Measurements from ENCODE around the gene KLK15. TPM values are rescaled to one million over a fixed set of nuclear protein-coding genes. Genes with fewer than 3 reads are reported as not detected.

Gene KLK15
- total and polyA plus RNA-seq, 7 donors = not detected

- no peaks in the 10 kb centered on the region for H3K36me3 ChIP-seq (ENCODE audit: insufficient read depth in 1 of 2, low read depth in 1 of 2)
- H3K4me3 ChIP-seq = no peak overlapping the region
- DNase-seq (no peak), ATAC-seq (no peak)
- no peak overlapping the region for H3K27ac ChIP-seq
- no peaks in the 10 kb centered on the region for H3K4me1 ChIP-seq
- H3K9me3 ChIP-seq = no peaks in the 10 kb centered on the region
- intact Hi-C loops (cut with DNase I) = no loop called here
- peaks cover 0 to 36% (median 8%) of the 10 kb centered on the region in 3 donors for H3K27me3 ChIP-seq (ENCODE audit: insufficient read depth in 3 of 3, low read length in 2 of 3)
- WGBS, 3 donors = 54 to 61% (median 61%) methylated on average over 10 of the region's 10 CpGs
- TF ChIP-seq CTCF (IDR thresholded peaks at IDR 0.05) = no peak
Observed at GRCh38 chr19:50837300-50837699, 3.9 kb upstream of the KLK15 start.

GRCh38 chr19:50836543-50837195 is 3.3 kb upstream of the KLK15 start:
- Histone ChIP-seq H3K9me3 (no peaks in the 10 kb centered on the region), H3K27me3 (ENCODE audit: insufficient read depth in 3 of 3, low read length in 2 of 3) (peaks cover 0 to 36% (median 8%) of the 10 kb centered on the region in 3 donors), H3K4me3 (no peak overlapping the region), H3K27ac (no peak overlapping the region), H3K36me3 (ENCODE audit: insufficient read depth in 1 of 2, low read depth in 1 of 2) (no peaks in the 10 kb centered on the region), H3K4me1 (no peaks in the 10 kb centered on the region)
- ATAC-seq (no peak), DNase-seq (peak in 1 of 2 donors; percentile 30)
- 27 to 46% (median 34%) methylated on average over 15 to 19 of the region's 19 CpGs for WGBS, 3 donors
- intact Hi-C loops (cut with DNase I) = no loop called here
- no peak for TF ChIP-seq CTCF (IDR thresholded peaks at IDR 0.05)

GRCh38 chr19:50835785-50836542 is 2.6 kb upstream of the KLK15 start:
- Histone ChIP-seq H3K9me3 (no peaks in the 10 kb centered on the region), H3K4me3 (peak overlapping the region; percentile 65), H3K27me3 (ENCODE audit: insufficient read depth in 3 of 3, low read length in 2 of 3) (peaks cover 0 to 40% (median 8%) of the 10 kb centered on the region in 3 donors), H3K4me1 (no peaks in the 10 kb centered on the region), H3K27ac (no peak overlapping the region), H3K36me3 (ENCODE audit: insufficient read depth in 1 of 2, low read depth in 1 of 2) (no peaks in the 10 kb centered on the region)
- DNase-seq (peak; percentile 59 to 61), ATAC-seq (peak; percentile 36 to 75 (median 56))
- WGBS, 3 donors = 2% methylated on average over 37 to 67 of the region's 67 CpGs
- intact Hi-C loops (cut with DNase I) = no loop called here
- no peak for TF ChIP-seq CTCF (IDR thresholded peaks at IDR 0.05)

GRCh38 chr19:50835103-50835784 is 1.9 kb upstream of the KLK15 start:
- ATAC-seq = no peak
- no peak overlapping the region for H3K27ac ChIP-seq
- peaks cover 0 to 41% (median 8%) of the 10 kb centered on the region in 3 donors for H3K27me3 ChIP-seq (ENCODE audit: insufficient read depth in 3 of 3, low read length in 2 of 3)
- H3K4me3 ChIP-seq = peak overlapping the region; percentile 65
- no peaks in the 10 kb centered on the region for H3K36me3 ChIP-seq (ENCODE audit: insufficient read depth in 1 of 2, low read depth in 1 of 2)
- intact Hi-C loops (cut with DNase I) = no loop called here
- WGBS, 3 donors = 32 to 36% (median 32%) methylated on average over 13 of the region's 13 CpGs
- TF ChIP-seq CTCF (IDR thresholded peaks at IDR 0.05) = no peak
- no peak for DNase-seq
- no peaks in the 10 kb centered on the region for H3K9me3 ChIP-seq
- no peaks in the 10 kb centered on the region for H3K4me1 ChIP-seq
